Myocyte (in vitro differentiated cells): Measurements from ENCODE around the gene STOM. TPM values are rescaled to one million over a fixed set of nuclear protein-coding genes. Genes with fewer than 3 reads are reported as not detected.

Experiments
- DNase-seq: peaks from one replicate; pipeline ENCODE4 v3.0.0-alpha.2; 2012; ENCODE audit warnings: low read depth
- total RNA-seq: library from RNA; depleted of rRNA; stranded (reverse); fragments of >200 nt; gene quantifications from 2 replicates; pipeline ENCODE4 v1.2.3, GENCODE V29; 2014

STOM gene
- total RNA-seq, 1 donor from 2014 or later: 31.3 TPM

DNA sequence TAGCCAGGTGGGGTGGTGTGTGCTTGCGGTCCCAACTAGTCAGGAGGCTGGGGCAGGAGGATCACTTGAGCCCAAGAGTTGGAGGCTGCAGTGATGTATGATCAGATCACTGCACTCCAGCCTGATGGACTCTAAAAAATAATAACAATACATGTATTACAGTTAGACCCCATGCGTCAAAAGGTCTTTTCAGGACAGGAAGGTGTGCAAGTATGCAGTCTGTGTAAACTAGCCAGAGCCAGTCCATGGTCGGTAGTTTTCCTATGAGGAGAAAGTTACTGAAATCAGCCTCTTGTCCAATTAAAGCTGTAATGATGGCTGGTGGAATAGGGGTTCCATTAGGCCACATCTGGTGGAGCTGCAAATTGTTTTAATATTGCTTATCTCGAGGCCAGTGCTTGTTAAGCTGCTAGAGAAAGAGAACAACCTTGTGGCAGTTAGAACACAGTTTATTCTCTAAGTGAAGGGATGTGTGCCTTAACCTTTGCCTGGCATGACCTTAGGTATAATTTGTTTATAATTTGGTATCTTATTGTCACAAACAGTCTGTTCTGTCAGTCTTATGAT, 1.5 kb upstream of the STOM start:
- DNase-seq: no peak

- no peak for DNase-seq
Measured at GRCh38 chr9:121368745-121369144, 1.3 kb downstream of the STOM start.

- no peak for DNase-seq
Measured at GRCh38 chr9:121368138-121368522, 1.9 kb downstream of the STOM start.

GRCh38 chr9:121367306-121368137, 2.5 kb downstream of the STOM start:
- DNase-seq: no peak

DNA sequence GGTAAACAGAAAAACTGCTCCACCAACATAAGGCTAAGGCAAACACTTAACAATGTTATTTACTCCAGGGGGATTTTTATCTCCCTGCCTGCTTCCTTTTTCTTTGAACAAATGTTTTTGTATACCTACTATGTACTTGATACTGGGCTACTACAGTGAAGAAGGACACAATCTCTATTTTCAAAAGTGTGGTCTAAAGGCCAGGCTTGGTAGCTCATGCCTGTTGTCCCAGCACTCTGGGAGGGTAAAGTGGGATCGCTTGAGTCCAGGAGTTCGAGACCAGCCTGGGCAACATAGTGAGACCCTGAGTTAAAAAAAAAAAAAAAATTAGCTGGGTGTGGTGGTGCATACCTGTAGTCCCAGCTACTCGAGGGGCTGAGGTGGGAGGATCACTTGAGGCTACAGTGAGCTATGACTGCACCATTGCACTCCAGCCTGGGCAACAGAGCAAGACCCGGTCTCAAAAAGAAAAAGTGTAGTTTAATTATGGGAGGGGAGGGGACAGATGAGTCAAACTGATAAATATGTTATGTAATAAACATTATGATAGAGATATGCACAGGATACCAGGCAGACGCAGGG, 3.3 kb downstream of the STOM start:
- no peak for DNase-seq

- no peak for DNase-seq
Measured at GRCh38 chr9:121365564-121365963, 4.5 kb downstream of the STOM start.

- DNase-seq: no peak
Measured at GRCh38 chr9:121364886-121365285, 5.2 kb downstream of the STOM start.

DNA sequence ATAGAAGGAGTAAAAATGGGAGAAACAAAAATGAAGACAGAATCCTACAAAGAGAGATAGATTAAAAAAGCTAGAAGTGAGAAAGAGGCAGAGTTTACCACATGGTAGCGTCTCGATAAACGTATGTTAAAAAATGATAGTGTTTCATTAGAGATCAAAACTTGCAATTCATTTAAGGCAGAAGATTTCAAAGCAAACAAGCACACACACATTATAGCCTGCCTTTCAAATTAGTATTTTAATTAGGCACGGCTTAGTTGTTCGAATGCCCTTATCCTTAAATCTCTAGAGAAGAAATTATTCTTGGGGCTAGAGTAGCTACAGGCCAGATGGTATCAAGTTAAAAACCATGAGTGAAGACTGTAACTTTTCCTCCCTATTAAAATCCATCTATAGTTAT, 6.0 kb downstream of the STOM start:
- no peak for DNase-seq

DNA sequence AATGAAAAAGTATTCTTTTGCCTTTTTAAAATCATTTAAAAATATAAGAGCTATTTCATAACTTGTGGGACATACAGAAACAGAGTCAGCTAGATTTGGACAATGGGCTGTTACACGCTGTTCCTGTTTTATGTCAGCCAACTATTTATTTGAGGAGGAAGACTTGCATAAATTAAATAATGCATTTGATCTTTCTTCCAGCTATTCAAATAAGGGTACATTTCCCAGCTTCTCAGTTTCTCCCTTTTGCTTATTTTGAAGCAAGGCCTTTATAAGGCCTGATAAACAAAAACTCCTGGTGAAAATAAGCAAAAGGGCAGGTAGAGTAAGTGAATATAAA, 6.5 kb downstream of the STOM start:
- DNase-seq: no peak

DNA sequence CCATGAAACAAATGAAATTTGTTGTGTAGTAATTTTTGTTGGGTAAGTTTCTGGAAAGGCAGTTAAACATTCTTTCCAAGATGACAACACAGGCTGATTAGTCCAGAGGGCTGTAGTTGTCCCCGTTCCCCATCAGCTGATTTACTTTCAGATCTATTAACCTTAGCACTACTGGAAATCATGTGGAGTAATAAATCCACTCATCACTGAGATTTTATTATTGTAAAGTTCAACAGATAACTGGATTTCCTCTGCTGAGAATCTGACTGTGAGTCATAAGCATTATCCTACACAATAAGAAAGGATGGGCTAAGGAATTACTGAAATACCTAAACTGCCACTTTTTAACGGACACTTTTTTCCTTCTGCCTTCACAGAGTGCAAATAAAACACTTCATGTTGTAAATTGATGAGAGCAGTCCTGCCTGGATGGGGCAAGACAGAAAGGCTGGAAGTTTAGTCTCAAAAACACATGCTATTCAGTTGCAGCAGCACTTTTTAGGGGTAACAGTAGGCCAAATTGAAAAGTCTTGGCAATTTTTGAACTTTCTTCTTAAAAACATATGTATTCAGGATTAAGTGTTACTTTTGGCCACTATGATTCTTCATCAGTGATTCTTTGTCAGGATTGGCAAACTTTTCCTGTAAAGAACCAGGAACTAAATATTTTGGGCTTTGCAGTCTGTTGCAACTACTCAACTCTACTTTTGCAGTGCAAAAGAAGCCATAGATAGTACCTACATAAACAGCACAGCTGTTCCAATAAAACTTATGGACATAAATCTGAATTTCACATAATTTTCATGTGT, 7.0 kb downstream of the STOM start:
- DNase-seq: peak; percentile 20

DNA sequence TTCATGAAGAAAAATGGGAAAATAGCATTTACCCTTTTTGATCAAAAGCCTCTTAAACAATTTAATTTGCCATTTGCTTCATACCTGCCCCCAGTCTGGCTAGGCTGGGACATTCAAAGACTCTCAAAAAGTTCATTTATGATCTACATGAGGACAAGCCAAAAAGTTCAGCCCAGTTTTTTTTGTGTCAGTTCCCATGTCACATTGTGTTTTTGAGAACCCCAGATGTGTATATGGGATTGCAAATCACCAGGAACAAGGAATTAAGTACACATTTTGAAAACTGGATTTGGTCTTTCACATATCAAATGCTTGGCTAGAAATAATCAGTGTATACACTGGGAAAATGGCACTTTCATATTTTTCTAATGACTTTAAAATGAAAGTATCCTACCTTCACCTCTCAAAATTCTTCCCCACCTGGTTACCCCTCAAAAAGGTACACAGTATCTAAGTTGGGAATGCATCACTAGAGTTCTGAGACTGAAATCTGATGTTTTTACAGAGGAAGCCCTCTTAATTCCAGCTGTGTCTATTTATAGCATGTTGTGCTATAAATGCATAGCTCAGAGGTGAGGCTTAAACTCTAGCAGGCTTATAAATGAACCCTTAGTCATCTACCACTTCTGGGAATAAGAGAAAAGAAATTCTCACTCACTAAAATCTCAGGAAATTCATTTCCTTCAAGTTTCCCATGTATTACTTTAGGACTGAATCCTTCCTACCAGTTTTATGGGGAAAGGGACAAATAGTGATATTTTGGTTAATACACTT, 9.3 kb downstream of the STOM start:
- DNase-seq: peak; percentile 67

DNA sequence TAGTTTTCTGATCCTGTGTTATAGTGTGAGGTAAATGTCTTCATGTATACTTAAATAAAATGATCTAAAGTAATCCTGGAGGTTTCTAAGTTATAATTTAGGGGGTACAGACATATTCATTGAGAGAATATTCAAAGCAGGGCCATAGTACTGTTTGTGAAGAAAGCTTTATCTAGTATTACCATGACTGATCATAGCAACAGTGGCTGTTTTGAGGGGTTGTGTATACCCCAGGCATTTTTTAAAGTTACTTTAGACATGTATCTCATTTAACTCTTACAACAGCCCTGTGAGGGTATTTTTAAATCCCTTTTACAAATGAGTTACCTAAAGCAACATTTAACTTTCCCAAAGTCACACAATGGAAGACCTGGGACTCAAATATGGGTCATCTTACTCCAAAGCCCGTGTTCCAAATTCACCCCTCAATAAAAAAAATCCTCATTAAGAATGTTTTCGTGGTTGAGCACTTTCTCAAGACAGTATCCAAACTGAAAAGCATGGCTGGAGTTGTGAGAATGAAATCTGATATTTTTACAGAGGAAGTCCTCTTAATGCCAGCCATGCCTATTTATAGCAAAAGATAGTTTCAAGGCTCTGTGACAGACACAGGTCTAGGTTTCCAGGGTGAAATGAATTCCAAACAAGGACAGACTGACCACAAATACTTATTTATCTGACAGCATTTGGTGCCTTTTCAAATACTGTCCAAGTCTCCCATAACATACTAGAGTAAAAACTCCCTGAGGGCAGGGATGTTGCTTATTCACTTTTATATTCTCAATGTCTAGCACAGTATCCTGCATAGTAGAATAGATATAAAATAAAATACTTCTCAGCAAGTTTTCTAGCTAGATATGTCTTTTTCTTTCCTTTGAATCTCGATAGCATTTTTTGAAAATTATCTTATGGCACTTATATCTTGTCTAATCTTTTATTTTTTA, 10.4 kb downstream of the STOM start:
- DNase-seq: peak; percentile 82

DNA sequence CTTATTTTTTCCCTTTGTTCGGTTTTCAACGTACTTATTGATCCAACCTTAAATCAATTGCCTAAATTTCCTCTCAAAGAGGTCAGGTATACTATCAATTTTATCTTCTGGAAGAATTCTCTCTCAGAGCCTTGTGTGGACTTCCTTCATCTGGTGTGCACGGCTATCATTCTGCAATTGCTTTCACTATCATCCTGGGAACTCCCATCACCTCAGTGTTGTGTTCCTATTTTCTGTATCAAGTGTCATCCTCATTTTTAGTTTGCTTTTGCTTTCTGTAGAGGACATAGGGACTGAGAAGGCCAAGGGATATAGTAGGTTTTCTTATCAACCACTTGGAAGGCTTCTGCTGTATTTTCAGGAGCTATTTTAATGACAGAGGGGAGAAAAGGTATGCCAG, 11.3 kb downstream of the STOM start:
- no peak for DNase-seq

DNA sequence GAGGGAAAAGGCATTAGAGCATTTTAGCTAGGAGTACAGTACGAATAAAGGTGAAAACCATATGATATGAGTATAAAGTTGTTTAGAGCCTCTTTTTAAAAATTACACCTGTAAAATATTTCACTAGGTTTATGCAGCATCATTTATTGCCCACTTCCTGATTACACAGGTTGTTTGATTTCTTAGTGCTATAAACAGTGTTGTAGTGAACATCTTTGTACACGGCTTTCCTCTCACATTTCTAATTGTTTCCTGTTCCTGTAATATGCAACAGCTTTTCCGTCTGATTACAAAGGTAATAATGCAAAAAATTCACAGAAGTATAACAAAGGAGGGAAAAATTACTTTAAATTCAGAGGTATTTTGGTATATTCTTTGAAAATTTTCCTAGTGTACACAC, 13.0 kb downstream of the STOM start:
- no peak for DNase-seq

- DNase-seq: peak; percentile 33
Measured at GRCh38 chr9:121354762-121355161, 15.3 kb downstream of the STOM start.

GRCh38 chr9:121354141-121354540, 15.9 kb downstream of the STOM start:
- DNase-seq: no peak

- no peak for DNase-seq
Measured at GRCh38 chr9:121353241-121354061, 16.6 kb downstream of the STOM start.

GRCh38 chr9:121350993-121351561, 19.0 kb downstream of the STOM start:
- peak; percentile 86 for DNase-seq

- no peak for DNase-seq
Measured at GRCh38 chr9:121350036-121350435, 20.0 kb downstream of the STOM start.
